ELF-1 (cell line): ENCODE measurements around the gene EYA2.
A peak's percentile ranks its signal among the peaks of the same experiment; 100 is the strongest.

Experiments used
- DNase-seq: peaks from one replicate; pipeline ENCODE4 v3.0.0-alpha.2; 2016; ENCODE audit warnings: low read depth, low spot score

The EYA2 gene

DNA sequence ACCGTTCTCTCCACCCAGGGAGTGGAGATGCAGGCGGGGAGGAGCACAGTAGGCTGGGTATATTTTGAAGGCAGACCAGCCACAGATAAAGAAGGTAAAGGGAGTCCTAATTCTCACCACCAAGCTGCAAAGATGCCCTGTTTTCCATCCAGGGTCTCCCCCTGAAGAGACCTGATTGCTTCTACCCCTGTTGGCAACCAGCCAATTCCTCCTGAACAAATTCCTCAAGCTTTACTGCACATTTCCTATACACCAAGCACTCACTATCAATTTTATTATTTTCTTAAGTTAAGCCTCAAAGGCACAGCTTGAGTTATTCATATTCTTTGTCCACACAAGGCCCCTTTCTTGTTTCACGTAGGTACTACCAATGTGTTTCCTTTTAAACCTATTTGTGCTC lies 214.4 kb downstream of the EYA2 start:
- no peak for DNase-seq

DNA sequence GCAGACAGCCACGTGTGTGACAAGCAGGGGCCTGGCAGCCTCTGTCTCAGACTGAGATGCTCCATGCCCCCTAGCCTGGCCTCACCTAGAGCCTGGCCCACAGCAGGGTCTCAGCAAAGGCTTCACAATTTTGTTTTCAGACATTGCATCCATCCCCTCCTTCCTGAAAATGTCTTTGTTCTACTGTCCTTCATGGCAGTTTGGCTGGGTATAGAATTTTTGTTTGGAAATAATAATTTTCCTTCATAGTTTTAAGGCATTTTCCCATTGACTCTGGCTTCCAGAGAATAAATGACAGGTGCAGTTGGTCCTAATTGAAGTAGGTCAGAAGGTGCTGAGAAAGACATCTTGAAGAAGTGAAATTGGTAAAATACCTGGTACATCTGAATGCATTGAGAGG lies 216.2 kb downstream of the EYA2 start:
- DNase-seq, result no peak

- no peak for DNase-seq
These were observed 216.9 kb downstream of the EYA2 start for GRCh38 chr20:47111576-47111975.

DNA sequence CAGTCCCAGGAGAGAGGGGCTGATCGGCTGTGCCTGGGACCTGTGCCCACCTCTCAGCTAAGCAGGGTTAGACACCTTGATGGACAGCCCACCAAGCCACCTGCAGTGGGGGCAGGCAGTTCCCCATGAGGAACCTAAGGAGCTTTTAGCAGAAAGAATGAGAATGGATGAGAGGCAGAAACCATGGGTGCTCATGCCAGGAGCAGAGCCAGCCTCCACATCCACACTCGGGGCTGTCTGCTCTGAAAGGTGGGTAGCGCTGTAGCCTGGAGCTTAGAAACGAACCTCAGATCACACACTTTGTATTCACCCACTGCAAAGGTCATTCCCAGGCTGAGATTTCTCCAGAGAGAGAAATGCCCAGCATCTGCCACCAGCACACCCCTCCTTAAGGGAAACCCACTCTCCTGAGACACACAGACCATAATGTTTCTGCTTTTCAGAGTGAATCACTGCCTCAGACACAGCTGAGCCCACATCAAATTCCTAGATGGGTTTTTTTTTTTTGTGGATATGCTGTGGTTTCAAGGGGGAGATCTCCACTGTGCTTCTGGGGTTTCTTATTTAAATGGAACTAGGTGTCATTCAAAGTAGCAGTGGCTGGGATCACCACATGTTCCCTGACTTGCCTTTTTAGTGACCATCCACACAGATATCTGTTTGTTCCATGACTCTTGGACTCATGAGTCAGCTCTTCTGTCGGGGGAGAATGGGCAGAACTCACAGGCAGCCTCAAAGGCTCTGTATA lies 218.9 kb downstream of the EYA2 start:
- no peak for DNase-seq

DNA sequence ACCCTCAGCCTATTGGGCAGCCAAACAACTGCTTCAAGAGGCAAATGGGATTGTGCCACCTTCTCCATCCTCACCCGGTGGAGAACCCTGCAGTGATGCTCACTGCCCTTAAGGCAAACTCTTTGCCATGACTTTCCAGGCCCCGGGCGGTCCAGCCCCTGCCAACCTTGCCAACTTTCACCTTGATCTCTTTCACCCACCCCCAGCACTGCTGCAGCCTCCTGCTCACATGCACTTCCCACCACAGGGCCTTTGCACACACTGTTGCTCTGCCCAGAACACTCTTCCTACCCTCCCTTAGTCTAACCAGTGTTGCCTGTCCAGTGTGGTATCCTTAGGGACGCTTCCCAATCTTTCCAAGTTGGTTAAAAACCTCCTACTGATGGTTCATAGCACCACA lies 221.1 kb downstream of the EYA2 start:
- no peak for DNase-seq

GRCh38 chr20:47117371-47117770 lies 222.7 kb downstream of the EYA2 start:
- no peak for DNase-seq

GRCh38 chr20:47117773-47118172 lies 223.1 kb downstream of the EYA2 start:
- DNase-seq, result no peak

DNA sequence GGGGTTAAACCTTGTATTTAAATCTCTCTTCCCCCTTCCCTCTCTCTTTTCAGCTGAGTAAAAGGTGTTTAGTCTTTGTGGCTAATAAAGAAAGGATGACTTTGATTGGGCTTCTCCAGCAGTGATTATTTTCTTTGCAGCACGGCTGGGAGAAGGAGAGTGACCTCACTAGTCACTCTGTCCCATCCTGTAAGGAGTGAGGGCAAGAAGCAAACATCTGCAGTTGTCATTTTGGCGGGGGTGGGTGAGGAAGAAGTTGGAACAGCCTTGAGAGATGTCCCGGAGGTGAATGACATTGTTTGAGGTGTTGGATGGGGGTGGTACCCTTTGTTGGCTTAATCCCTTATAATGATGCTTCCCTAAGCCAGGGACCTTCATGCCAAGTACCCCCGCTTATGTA lies 223.6 kb downstream of the EYA2 start:
- DNase-seq, result no peak

- DNase-seq, result no peak
These were observed 224.0 kb downstream of the EYA2 start for GRCh38 chr20:47118641-47119040.

DNA sequence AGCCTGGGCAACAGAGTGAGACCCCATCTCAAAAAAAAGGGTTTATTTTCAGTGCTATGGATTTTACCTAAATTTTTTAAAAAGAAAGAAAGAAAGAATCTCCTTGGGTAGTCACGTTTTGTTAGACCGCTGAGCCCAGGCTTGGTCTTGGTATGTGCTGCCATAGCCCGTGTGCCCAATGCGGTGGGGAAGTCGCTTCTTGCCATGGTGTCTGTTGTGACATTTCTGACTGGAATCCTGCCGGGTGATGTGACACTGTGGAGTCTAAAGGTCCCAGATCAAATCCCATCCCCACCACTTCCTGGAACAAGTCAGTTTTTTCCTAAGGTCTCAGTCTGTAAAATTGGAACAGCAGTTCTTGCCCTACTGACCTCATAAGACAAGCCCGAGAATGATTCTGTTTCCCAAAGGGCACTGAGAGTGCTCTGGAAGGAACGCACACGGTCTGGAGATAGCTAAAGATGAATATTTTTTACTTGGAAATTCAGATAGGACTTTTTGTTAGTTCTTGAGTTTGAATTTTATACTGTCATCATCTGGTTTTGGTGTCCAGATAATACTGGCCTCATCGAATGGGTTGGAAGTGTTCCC lies 225.8 kb downstream of the EYA2 start:
- no peak for DNase-seq

- DNase-seq, result no peak
These were observed 227.9 kb downstream of the EYA2 start for GRCh38 chr20:47122560-47122959.

DNA sequence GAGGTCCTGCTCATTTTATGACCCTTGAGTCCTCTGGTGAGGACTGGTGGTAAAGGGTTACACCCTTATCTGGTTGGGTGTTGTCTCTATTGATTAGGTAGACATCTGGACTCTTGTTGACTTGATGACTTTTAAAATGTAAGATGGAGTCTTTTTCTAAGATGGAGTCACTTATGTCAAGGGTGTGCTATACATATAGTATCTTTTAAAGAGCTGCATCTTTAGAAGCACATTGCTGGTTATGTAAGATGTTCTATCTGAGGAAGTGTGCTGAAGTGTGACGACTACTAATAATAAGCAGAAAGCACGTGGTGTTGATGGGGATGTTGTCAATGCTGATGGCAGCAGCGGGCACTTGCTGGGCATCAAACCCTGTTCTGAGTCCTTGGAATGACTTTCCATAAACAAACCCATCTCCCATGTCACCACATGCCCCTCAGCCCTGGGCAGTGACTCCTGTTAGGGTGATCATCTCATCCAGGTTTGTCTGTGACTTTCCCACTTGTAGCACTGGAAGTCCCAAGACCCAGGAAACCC lies 229.6 kb downstream of the EYA2 start:
- no peak for DNase-seq

DNA sequence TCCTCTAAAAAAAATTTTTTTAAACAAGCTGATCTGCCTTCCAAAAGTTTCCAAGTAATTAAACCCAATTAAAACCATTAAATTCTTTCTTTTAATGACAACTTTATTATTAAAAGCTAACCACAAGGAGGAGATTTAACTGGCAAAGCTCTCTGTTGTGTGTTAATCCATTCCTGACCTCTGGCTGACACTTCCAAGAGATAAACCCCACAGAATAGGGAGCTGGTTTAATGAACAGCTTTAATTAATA lies 230.8 kb downstream of the EYA2 start:
- DNase-seq, result no peak

- peak; percentile 35 for DNase-seq
These were observed 231.3 kb downstream of the EYA2 start for GRCh38 chr20:47125758-47126591.

- DNase-seq, result no peak
These were observed 232.1 kb downstream of the EYA2 start for GRCh38 chr20:47126709-47127108.

GRCh38 chr20:47127546-47127945 lies 232.9 kb downstream of the EYA2 start:
- no peak for DNase-seq

- no peak for DNase-seq
These were observed 233.4 kb downstream of the EYA2 start for GRCh38 chr20:47127999-47128398.

DNA sequence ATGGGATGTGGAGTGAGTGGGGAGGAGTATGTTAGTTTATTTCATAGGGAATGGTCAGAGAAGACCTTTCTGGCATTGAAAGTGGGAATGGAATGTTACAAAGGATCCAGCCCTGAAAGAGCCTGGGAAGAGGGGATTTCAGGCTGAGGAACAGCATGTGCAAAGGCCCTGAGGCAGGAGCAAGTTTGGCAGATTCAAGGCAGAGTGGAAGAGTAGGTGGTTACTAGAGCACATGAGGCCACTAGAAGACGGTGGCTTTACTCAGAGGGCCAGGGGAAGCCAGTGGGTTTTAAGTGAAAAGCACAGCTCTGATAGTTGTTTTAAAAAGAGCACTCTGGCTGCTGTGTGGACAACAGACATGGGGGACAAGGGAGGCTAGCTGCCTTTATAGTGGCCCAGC lies 234.7 kb downstream of the EYA2 start:
- DNase-seq, result no peak

DNA sequence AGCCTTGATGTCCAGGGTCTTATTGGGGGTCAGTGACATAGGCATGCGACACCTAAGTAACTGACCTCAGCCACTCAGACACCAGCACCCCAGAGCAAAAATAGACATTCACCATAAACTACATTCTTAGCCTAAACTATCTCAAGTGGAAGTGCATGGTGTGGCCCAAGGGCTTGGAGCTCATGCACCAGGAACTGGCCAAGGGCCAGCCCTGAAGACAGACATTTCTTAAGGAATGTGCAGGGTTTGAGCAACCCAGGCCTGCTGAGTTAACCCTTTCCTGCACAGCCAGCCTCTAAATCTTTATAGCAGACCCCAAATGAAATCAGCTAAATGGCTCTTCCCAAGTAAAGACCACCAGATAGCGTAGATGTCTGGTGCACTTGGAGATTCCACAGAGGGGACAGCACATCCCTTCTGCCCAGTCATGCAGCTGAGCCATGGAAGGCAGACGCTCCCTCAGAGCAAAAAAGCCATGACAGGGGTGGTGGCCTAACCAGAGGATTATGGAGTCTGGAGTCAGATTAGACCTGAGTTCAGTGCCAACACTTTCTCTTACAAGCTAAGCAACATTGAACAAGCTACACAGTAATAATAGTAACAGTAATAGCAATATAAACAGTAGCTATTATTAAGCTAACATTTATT lies 239.3 kb downstream of the EYA2 start:
- peak; percentile 48 for DNase-seq

GRCh38 chr20:47136782-47137181 lies 242.1 kb downstream of the EYA2 start:
- DNase-seq, result no peak

GRCh38 chr20:47137231-47137870 lies 242.7 kb downstream of the EYA2 start:
- no peak for DNase-seq
